K562 (cell line): ENCODE results near the gene ZSCAN21. TPM values are rescaled to one million over a fixed set of nuclear protein-coding genes. Genes with fewer than 3 reads are reported as not detected.

Source experiments
- ARHGAP35 ChIP-seq: fragments of 450-650 bp; IDR thresholded peaks from 2 replicates; pipeline ENCODE4 v1.6.1; 2018; ENCODE audit not compliant: partially characterized antibody
- BRD9 ChIP-seq: fragments of 450-650 bp; IDR thresholded peaks from 2 replicates; pipeline ENCODE4 v1.6.1; 2018; ENCODE audit warnings: low read depth; ENCODE audit not compliant: partially characterized antibody
- CBX2 ChIP-seq: fragments of 200-600 bp; sonication (generic); IDR thresholded peaks from one replicate; pipeline ENCODE4 v1.6.1; 2012; ENCODE audit warnings: mild to moderate bottlenecking, low read length, inconsistent platforms; ENCODE audit not compliant: insufficient read depth, poor library complexity, severe bottlenecking
- CREB1 ChIP-seq, 2 experiments: sonication (generic) in 1 of 2; formaldehyde crosslinking in 1 of 2; IDR thresholded peaks; 2 replicates each; pipeline versions ENCODE4 v1.6.1 to v1.8.0; 2012 to 2022; ENCODE audit warnings: inconsistent platforms in 1 of 2, mild to moderate bottlenecking in 1 of 2, missing genetic modification reagents in 1 of 2, moderate library complexity in 1 of 2
- CREB3 ChIP-seq: fragments of 450-650 bp; conservative IDR thresholded peaks from 2 replicates; pipeline ENCODE4 v1.6.1; 2016; ENCODE audit warnings: missing genetic modification characterization, low read depth, mild to moderate bottlenecking, missing compliant biosample characterization, moderate library complexity
- FOXJ2 ChIP-seq: fragments of 200-800 bp; sonication (Bioruptor generic); IDR thresholded peaks from 2 replicates; pipeline ENCODE4 v1.6.1; 2016; ENCODE audit warnings: missing genetic modification characterization, missing compliant biosample characterization
- MEF2D ChIP-seq: conservative IDR thresholded peaks from 2 replicates; pipeline ENCODE4 v1.6.1; 2016; ENCODE audit warnings: low read depth, missing genetic modification characterization, missing compliant biosample characterization
- NBN ChIP-seq: fragments of 450-650 bp; IDR thresholded peaks from 2 replicates; pipeline ENCODE4 v1.6.1; 2016; ENCODE audit warnings: low read depth, mild to moderate bottlenecking
- RBM22 ChIP-seq: fragments of 200-400 bp; formaldehyde crosslinking; IDR thresholded peaks from 2 replicates; pipeline ENCODE4 v1.6.1; 2018; ENCODE audit warnings: low read length, low read depth; ENCODE audit not compliant: poor library complexity, severe bottlenecking
- SFPQ ChIP-seq: fragments of 200-400 bp; formaldehyde crosslinking; IDR thresholded peaks from 2 replicates; pipeline ENCODE4 v1.6.1; 2017; ENCODE audit warnings: mild to moderate bottlenecking, low read depth, low read length, moderate library complexity
- SMAD4 ChIP-seq: fragments of 250-450 bp; sonication (Bioruptor Pico); conservative IDR thresholded peaks from 2 replicates; pipeline ENCODE4 v1.8.0; 2021; ENCODE audit warnings: inconsistent platforms, mild to moderate bottlenecking, moderate library complexity
- SMARCA5 ChIP-seq: fragments of 450-650 bp; IDR thresholded peaks from 2 replicates; pipeline ENCODE4 v1.6.1; 2016
- ZKSCAN3 ChIP-seq: fragments of 250-450 bp; sonication (Bioruptor Pico); IDR thresholded peaks from 2 replicates; pipeline ENCODE4 v1.4.0; 2020
- ZNF184 ChIP-seq: sonication (generic); formaldehyde crosslinking; IDR thresholded peaks from 2 replicates; pipeline ENCODE4 v1.5.0; 2020; ENCODE audit warnings: missing genetic modification reagents
- ZNF224 ChIP-seq: sonication (generic); formaldehyde crosslinking; IDR thresholded peaks from 2 replicates; pipeline ENCODE4 v1.8.0; 2022; ENCODE audit warnings: mild to moderate bottlenecking, missing genetic modification reagents
- ZNF311 ChIP-seq: fragments of 250-450 bp; sonication (Bioruptor Pico); IDR thresholded peaks from 2 replicates; pipeline ENCODE4 v1.4.0; 2020; ENCODE audit warnings: mild to moderate bottlenecking, moderate library complexity
- ZNF512 ChIP-seq: IDR thresholded peaks from 2 replicates; pipeline ENCODE4 v1.6.1; 2016; ENCODE audit warnings: missing genetic modification characterization, missing compliant biosample characterization
- polyA plus RNA-seq, 8 experiments: library from polyadenylated mRNA; depleted of rRNA in 4 of 8; stranded (reverse) in 5 of 8; unstranded in 3 of 8; fragments of >200 nt; fragmentation: Nextera tagmentation in 2 of 8; fragmentation: Illumina TruSeq in 1 of 8; extraction: Ambion mirVana in 2 of 8; extraction: Trizol in 1 of 8; gene quantifications; 2 replicates each; pipeline versions ENCODE4 v1.2.1 to v1.2.3, GENCODE V29; 2011 to 2014; ENCODE audit warnings: inconsistent platforms in 1 of 8, missing spikeins in 1 of 8
- total RNA-seq, 7 experiments: library from RNA; depleted of rRNA in 6 of 7; stranded (reverse); fragments of >200 nt in 6 of 7; fragmentation: Illumina TruSeq in 2 of 7; extraction: Trizol in 2 of 7; gene quantifications; 2 replicates each; pipeline versions ENCODE4 v1.2.1 to v1.2.3, GENCODE V29; 2011 to 2021; ENCODE audit warnings: low replicate concordance in 1 of 7
- TF ChIP-seq, protein P1 (sequence below): fragments of 450-650 bp; IDR thresholded peaks from 2 replicates; pipeline ENCODE4 v1.6.1; 2016; ENCODE audit warnings: missing biosample characterization, missing genetic modification characterization
- TF ChIP-seq, protein P2 (sequence below): fragments of 250-450 bp; sonication (Bioruptor Pico); IDR thresholded peaks from 2 replicates; pipeline ENCODE4 v1.4.0; 2020; ENCODE audit warnings: mild to moderate bottlenecking
- TF ChIP-seq, protein P3 (sequence below): sonication (generic); formaldehyde crosslinking; IDR thresholded peaks from 2 replicates; pipeline ENCODE4 v1.8.0; 2023; ENCODE audit warnings: mild to moderate bottlenecking, missing genetic modification reagents

Gene ZSCAN21
- total and polyA plus RNA-seq, 9 of the 15 experiments (the other 6 are each of a cell fraction or from before 2014, with no cell fraction given) = 5.9 to 15.5 (median 13.2) TPM

DNA sequence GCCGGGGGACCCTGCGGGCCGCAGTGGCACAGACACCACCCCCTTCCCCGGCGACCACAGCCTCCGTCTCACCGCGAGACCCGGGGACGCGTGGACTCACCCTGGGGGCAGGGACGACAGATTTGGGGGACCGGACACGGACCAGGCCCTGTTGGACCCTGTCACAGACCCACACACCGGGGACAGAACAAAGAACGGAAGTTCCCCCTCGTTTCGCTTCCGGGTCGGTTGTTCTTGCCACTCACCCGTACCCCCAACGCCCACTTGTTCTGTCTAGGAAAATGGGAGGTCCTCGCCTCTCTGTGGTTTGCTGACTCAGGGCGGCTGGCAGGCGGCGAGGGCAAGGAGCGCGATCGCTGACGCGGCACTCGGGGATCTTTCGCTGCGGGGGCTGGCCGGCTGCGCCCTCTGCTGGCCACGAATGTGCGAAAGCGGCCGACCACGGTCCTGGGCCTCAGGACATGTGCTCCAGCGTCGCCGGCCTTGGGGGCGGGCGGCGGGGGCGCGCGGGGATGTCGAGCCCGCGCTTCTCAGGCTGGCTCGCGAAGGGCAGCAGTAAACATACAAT is 32.0 kb downstream of the ZSCAN21 start, which contains the start of gene ZNF3 (continued):
- TF ChIP-seq ZNF224 (no peak), BRD9 (no peak), MEF2D (tag) (no peak), ZKSCAN3 (CRISPR knock-in tag) (no peak), CBX2 (no peak), ZNF311 (no peak), FOXJ2 (tag) (no peak), SMAD4 (CRISPR knock-in tag) (peak; percentile 75), ZNF184 (CRISPR knock-in tag) (no peak), NBN (peak; percentile 95), RBM22 (peak; percentile 93), SMARCA5 (no peak), SFPQ (no peak), ZNF512 (tag) (no peak), CREB1 (IDR thresholded peaks at IDR 0.05) (peak; percentile 89), CREB1 (CRISPR knock-in tag; IDR thresholded peaks at IDR 0.05) (peak; percentile 94), ARHGAP35 (no peak), CREB3 (tag) (no peak)
- TF ChIP-seq, protein P1, sequence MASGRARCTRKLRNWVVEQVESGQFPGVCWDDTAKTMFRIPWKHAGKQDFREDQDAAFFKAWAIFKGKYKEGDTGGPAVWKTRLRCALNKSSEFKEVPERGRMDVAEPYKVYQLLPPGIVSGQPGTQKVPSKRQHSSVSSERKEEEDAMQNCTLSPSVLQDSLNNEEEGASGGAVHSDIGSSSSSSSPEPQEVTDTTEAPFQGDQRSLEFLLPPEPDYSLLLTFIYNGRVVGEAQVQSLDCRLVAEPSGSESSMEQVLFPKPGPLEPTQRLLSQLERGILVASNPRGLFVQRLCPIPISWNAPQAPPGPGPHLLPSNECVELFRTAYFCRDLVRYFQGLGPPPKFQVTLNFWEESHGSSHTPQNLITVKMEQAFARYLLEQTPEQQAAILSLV = no peak
- TF ChIP-seq, protein P2, sequence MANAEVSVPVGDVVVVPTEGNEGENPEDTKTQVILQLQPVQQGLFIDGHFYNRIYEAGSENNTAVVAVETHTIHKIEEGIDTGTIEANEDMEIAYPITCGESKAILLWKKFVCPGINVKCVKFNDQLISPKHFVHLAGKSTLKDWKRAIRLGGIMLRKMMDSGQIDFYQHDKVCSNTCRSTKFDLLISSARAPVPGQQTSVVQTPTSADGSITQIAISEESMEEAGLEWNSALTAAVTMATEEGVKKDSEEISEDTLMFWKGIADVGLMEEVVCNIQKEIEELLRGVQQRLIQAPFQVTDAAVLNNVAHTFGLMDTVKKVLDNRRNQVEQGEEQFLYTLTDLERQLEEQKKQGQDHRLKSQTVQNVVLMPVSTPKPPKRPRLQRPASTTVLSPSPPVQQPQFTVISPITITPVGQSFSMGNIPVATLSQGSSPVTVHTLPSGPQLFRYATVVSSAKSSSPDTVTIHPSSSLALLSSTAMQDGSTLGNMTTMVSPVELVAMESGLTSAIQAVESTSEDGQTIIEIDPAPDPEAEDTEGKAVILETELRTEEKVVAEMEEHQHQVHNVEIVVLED (CRISPR knock-in tag) = peak; percentile 69
- TF ChIP-seq, protein P3, sequence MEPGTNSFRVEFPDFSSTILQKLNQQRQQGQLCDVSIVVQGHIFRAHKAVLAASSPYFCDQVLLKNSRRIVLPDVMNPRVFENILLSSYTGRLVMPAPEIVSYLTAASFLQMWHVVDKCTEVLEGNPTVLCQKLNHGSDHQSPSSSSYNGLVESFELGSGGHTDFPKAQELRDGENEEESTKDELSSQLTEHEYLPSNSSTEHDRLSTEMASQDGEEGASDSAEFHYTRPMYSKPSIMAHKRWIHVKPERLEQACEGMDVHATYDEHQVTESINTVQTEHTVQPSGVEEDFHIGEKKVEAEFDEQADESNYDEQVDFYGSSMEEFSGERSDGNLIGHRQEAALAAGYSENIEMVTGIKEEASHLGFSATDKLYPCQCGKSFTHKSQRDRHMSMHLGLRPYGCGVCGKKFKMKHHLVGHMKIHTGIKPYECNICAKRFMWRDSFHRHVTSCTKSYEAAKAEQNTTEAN (CRISPR knock-in tag) = no peak
